Measurements from ENCODE around the gene OR2H1. TPM values are rescaled to one million over a fixed set of nuclear protein-coding genes. Genes with fewer than 3 reads are reported as not detected.

OR2H1 gene
- total and polyA plus RNA-seq, 4 donors, result not detected

DNA sequence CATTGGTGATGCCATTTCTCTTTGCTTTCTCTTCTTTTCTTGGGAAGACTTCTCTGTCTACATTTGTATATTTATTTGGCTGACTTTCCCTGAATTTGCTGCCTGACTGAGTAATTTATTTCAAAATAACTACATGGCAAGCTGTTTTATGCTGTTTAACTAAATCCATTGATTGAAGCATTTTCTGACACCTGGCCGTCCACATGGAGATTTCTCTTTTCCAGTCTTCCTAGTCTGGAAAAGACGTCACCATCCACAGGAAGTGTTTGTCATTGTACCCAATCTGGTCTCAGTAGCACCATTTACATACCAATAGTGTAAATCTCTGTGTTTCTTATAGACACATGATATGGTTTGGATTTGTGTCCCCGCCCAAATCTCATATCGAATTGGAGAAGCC, 40.0 kb downstream of the OR2H1 start:
- Histone ChIP-seq H3K9me3 (ENCODE audit: control insufficient read depth in 4 of 4, insufficient read depth in 3 of 4, low read length in 3 of 4) (no peaks in the 10 kb centered on the region), H3K9ac (ENCODE audit: insufficient read depth in 1 of 2, low read length in 2 of 2) (no peak overlapping the region), H3K27me3 (ENCODE audit: control insufficient read depth in 3 of 3, insufficient read depth in 3 of 3, low read length in 2 of 3) (peaks cover 0 to 11% (median 0%) of the 10 kb centered on the region in 3 donors), H3K4me3 (no peak overlapping the region), H3K36me3 (ENCODE audit: control insufficient read depth in 4 of 4, insufficient read depth in 4 of 4, low read length in 4 of 4) (no peaks in the 10 kb centered on the region), H3K27ac (ENCODE audit: low read depth in 1 of 2, low read length in 1 of 2) (no peak overlapping the region), H3K4me1 (ENCODE audit: control insufficient read depth in 5 of 5, insufficient read depth in 5 of 5, low read length in 5 of 5) (no peaks in the 10 kb centered on the region)
- ATAC-seq (ENCODE audit: insufficient read depth, low FRiP score) (no peak), DNase-seq (no peak)
- TF ChIP-seq CTCF (IDR thresholded peaks at IDR 0.05; ENCODE audit: control extremely low read depth, extremely low read depth), result no peak
- WGBS, 2 donors, result 81 to 83% methylated on average over 4 of the region's 4 CpGs

DNA sequence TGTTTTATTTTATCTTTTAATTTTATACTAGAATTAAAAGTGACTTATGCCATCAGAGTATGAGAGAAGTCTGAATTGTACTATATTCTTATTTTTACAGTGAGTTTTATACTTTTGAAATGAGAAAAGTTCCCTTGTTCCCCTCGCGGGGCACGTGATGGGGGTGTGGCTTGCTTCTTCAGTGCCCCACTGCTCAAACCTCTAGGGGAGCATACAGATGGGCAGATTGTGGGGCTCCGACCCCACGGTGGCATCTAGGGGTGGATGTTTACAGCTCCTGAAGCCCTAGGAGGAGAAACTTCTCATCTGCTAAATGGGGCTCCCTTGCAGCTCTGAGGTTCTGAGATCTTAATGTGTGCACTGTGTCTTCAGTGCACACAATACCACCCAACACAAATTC, 42.7 kb downstream of the OR2H1 start:
- no peak for TF ChIP-seq CTCF (IDR thresholded peaks at IDR 0.05; ENCODE audit: control extremely low read depth, extremely low read depth)
- ATAC-seq (ENCODE audit: insufficient read depth, low FRiP score) (no peak), DNase-seq (no peak)
- Histone ChIP-seq H3K4me1 (ENCODE audit: control insufficient read depth in 5 of 5, insufficient read depth in 5 of 5, low read length in 5 of 5) (no peaks in the 10 kb centered on the region), H3K9me3 (ENCODE audit: control insufficient read depth in 4 of 4, insufficient read depth in 3 of 4, low read length in 3 of 4) (no peaks in the 10 kb centered on the region), H3K27me3 (ENCODE audit: control insufficient read depth in 3 of 3, insufficient read depth in 3 of 3, low read length in 2 of 3) (peaks cover 0 to 11% (median 0%) of the 10 kb centered on the region in 3 donors), H3K27ac (ENCODE audit: low read depth in 1 of 2, low read length in 1 of 2) (no peak overlapping the region), H3K9ac (ENCODE audit: insufficient read depth in 1 of 2, low read length in 2 of 2) (no peak overlapping the region), H3K4me3 (no peak overlapping the region), H3K36me3 (ENCODE audit: control insufficient read depth in 4 of 4, insufficient read depth in 4 of 4, low read length in 4 of 4) (no peaks in the 10 kb centered on the region)
- WGBS, 2 donors, result 81 to 83% methylated on average over 5 of the region's 5 CpGs

- Histone ChIP-seq H3K36me3 (ENCODE audit: control insufficient read depth in 4 of 4, insufficient read depth in 4 of 4, low read length in 4 of 4) (no peaks in the 10 kb centered on the region), H3K9ac (ENCODE audit: insufficient read depth in 1 of 2, low read length in 2 of 2) (no peak overlapping the region), H3K4me3 (no peak overlapping the region), H3K4me1 (ENCODE audit: control insufficient read depth in 5 of 5, insufficient read depth in 5 of 5, low read length in 5 of 5) (no peaks in the 10 kb centered on the region), H3K27ac (ENCODE audit: low read depth in 1 of 2, low read length in 1 of 2) (no peak overlapping the region), H3K9me3 (ENCODE audit: control insufficient read depth in 4 of 4, insufficient read depth in 3 of 4, low read length in 3 of 4) (no peaks in the 10 kb centered on the region), H3K27me3 (ENCODE audit: control insufficient read depth in 3 of 3, insufficient read depth in 3 of 3, low read length in 2 of 3) (peaks cover 0 to 11% (median 0%) of the 10 kb centered on the region in 3 donors)
- DNase-seq (no peak), ATAC-seq (ENCODE audit: insufficient read depth, low FRiP score) (no peak)
- 89 to 92% methylated on average over 8 of the region's 8 CpGs for WGBS, 2 donors
- TF ChIP-seq CTCF (IDR thresholded peaks at IDR 0.05; ENCODE audit: control extremely low read depth, extremely low read depth), result no peak
Observed at GRCh38 chr6:29500594-29500993, 43.6 kb downstream of the OR2H1 start.

GRCh38 chr6:29501106-29501505, 44.2 kb downstream of the OR2H1 start:
- no peaks in the 10 kb centered on the region for H3K4me1 ChIP-seq (ENCODE audit: control insufficient read depth in 5 of 5, insufficient read depth in 5 of 5, low read length in 5 of 5)
- no peak overlapping the region for H3K9ac ChIP-seq (ENCODE audit: insufficient read depth in 1 of 2, low read length in 2 of 2)
- WGBS, 2 donors, result 90 to 94% methylated on average over 6 of the region's 6 CpGs
- DNase-seq, result no peak
- H3K27me3 ChIP-seq (ENCODE audit: control insufficient read depth in 3 of 3, insufficient read depth in 3 of 3, low read length in 2 of 3), result peaks cover 0 to 9% (median 0%) of the 10 kb centered on the region in 3 donors
- no peaks in the 10 kb centered on the region for H3K9me3 ChIP-seq (ENCODE audit: control insufficient read depth in 4 of 4, insufficient read depth in 3 of 4, low read length in 3 of 4)
- no peak overlapping the region for H3K27ac ChIP-seq (ENCODE audit: low read depth in 1 of 2, low read length in 1 of 2)
- no peak for TF ChIP-seq CTCF (IDR thresholded peaks at IDR 0.05; ENCODE audit: control extremely low read depth, extremely low read depth)
- H3K36me3 ChIP-seq (ENCODE audit: control insufficient read depth in 4 of 4, insufficient read depth in 4 of 4, low read length in 4 of 4), result no peaks in the 10 kb centered on the region
- no peak for ATAC-seq (ENCODE audit: insufficient read depth, low FRiP score)
- no peak overlapping the region for H3K4me3 ChIP-seq
